Activated T-helper 1 cell treated with Interleukin-2 at 50 U/mL for 16 hours (primary cell): ENCODE data around the gene RALBP1.
"Not testable (repeated sequence)": the region's sequence is repeated elsewhere in the genome, so short reads cannot be mapped to it uniquely, and the experiment has no call there.

Source experiments
- DNase-seq: peaks from one replicate; pipeline ENCODE4 v3.0.0-alpha.2; 2020; ENCODE audit warnings: low read depth

RALBP1 gene

DNA sequence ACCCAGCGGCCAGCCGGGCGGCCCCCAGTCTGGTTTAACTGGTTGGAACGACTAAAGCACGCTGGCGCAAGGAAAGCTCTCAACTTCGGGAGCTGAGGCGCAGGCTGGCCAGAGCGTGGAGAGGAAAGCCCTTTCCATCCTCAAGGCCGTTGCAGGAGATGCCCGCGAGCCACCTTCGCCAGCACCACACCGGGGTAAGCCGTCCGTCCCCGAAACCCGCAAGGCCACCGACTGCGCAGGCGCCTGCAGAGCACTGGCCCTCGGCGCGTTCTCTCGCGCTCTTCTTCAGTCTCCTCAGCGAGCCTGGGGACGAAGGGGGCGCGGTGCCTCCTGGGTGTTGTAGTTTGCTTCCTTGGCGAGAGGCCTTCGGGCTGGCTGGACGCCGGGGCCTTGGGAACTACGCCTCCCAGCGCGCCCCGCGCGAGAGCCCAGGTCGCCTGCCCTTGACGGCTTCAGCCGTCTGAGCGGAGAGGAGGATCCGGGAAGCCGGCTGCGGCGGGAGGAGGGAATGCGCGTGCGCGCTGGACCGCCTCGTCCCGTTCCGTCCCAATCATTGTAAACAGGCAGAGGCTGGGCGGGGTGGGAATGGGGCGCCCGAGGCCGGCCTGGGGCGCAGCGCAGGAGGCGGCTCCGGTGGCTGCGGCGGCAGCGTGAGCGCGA, at the start of gene RALBP1:
Gene RALBP1, plus strand, starts transcription at position 531 of the 660 bp plus-strand sequence. CDS start 37,533 bp downstream, outside the sequence.
- DNase-seq = peak; percentile 95

DNA sequence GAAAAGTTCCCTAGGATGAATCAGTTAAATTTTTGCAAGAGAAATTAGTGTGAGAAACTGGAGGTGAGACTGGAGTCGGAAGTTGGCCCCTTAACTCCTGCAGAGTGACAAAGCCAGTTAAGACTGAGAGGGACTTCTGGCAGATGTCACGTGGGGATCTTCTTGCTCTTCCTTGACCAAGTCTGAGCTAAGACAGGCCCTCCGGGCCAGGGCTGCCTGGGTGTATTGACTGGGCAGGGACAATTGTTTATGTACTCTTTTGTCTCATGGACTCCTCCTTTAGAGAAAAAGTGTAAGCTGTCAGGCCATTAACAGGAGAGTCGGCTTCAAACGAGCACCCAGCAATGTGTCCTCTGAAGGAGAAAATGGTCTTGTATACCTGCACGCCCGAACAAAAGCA, 48.6 kb upstream of the RALBP1 start:
- no peak for DNase-seq

DNA sequence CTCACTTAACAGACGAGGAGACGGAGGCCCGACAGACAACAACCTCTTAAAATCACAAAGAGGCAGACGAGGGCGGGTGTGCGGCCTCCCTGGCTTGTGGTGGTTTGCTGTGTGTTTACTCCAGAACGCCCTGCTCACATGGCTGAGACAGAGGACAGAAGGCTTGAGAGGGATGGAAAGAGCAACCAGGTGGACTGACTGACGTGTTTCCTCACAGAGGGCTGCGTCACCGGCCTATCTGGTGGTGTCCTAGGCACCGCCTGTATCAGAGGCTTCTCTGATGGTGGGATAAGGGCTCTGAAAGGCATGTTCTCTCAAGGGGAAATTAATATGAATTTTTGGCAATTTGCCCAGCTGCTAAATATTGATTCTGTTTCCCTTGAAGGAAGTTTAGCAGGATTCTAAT, 47.0 kb upstream of the RALBP1 start:
- no peak for DNase-seq

DNA sequence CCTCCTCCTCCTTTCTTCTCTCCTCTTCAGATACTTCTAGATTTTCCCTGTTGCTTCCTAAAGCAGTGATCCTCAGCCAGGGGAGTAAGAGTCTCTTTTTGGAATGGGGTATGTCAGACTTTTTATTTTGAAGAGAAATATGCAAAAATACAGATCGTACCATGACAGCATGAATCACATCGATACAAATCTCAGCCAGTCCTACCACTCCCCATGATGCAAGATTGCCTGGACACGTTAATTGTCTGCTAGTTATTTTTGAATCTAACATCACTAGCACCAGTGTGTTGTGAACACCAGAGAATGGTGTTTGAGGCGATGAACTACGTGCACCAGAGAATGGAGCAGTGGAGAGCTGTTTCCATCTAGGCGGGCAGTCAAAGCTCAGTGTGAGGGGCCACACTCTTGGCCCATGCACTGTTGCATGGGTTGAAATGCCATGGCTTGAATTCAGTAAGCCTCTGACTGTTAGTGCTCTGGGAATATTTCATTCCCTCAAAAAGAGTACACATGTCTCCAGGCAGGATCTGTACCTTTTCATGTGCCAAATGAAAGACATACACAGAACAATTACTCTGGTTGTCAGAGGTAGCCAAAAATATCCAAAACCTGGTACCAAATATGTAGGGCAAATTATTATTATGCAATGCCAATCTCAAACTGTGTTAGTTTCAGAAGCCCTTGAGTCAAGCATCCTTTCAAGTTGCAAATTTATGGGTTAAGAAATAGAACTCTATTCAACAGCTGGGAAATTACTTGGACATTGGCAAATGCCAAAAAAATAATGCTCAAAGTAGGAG, 46.3 kb upstream of the RALBP1 start:
- DNase-seq = no peak

DNA sequence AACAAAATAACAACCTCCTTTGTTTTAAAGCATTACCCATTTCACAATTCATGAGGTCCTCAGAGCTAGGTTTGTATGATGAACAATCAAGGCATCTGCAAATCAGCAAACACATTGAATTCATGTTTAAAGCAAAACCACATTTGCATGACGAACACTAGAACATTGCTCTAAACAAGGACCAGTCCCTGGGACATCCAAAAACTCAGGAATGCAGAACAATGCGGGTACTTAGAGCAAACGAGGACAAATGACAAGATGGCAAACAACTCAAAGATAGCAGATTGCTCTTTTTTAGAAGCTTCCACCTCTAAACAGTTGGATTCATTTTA, 45.7 kb upstream of the RALBP1 start:
- no peak for DNase-seq

DNA sequence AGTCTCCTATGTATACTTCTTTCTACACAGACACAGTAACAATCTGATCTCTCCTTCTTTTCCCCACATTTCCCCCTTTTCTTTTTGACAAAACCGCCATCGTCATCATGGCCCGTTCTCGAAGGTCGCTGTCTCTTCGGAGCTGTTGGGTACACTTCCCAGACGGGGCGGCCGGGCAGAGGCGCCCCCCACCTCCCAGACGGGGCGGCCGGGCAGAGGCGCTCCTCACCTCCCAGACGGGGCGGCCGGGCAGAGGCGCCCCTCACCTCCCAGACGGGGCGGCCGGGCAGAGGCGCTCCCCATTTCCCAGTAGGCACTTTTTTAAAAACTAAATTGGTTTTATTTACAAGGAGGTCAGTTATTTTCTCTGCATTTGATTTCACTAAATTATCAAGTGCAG, 45.0 kb upstream of the RALBP1 start:
- DNase-seq = not testable (repeated sequence)

DNA sequence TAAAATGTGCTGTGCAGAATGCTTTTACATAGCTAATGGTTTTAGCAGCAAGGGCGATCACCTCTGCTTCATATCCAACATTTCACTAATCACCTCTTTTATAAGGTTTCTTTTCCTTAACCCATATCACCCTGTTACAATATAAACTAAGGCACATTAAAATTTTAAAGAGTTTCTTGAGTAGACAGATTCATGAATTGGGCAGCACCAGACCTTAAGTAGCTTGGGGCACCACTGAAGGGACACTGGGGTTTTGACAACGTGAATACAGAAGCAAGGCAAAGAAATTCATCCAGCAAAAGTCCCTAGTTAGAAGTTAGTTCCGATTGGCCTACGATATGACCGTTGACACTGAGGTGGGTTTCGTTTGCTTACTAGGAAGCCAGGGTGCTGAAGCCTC, 44.0 kb upstream of the RALBP1 start:
- no peak for DNase-seq

DNA sequence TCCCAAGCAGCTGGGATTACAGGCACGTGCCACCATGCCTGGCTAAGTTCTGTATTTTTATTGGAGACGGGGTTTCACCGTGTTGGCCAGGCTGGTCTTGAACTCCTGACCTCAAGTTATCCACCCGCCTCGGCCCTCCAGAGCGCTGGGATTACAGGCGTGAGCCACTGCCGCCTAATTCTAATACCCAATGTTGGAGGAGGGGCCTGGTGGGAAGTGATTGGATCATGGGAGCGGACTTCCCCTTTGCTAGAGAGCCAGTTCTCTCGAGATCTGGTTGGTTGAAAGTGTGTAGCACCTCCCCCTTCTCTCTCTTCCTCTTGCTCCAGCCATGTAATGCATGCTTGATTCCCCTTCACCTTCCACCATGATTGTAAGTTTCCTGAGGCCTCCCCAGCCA, 42.2 kb upstream of the RALBP1 start:
- not testable (repeated sequence) for DNase-seq

DNA sequence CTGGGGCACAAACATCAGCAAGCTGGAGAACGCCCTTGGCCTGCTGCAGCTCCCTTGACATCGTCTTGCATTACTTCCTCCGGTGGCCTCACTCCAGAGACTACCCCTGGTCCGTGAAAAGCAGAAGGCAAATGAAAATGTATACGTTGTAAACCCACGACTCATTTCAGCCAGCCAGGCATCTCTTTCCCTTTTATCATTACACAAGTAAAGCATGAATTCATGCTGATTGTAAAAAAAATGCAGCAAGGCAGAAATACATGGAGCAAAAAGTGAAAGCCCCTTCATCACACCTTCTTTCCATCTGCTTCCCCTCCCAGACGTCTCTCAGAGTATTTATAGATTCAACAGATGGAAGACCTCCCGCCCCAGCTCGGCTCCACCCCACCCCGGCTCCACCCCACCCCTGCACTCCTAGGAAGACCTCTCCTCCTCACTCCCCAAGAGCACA, 41.6 kb upstream of the RALBP1 start:
- no peak for DNase-seq

DNA sequence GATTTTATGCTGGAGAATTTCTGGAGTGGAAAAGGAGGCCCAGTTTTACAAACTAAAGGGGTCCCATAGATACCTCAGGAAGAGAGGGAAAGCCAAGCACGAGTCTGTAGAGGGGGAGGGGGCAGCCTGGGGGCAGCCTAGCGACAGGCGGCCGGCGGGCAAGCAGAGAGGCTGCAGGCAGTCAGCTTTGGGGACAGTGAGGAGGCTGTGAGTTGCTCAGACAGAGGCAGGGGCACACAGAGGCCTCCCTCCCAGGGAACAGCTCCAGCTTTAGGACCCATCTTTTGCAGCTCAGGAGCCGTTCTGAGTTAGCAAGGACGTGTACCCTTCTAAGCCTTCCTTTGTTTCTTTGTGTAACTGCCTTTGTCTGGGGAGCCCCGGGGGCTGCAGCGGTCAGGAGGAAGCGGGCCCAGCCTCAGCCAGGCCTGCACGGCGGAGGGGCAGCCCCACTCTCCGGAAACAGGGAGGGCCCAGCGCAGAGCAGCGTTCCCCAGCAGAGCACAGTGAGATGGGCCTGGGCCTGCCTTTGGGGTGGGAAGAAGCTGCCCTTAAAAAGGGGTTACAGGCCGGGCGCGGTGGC, 41.1 kb upstream of the RALBP1 start:
- DNase-seq = no peak

DNA sequence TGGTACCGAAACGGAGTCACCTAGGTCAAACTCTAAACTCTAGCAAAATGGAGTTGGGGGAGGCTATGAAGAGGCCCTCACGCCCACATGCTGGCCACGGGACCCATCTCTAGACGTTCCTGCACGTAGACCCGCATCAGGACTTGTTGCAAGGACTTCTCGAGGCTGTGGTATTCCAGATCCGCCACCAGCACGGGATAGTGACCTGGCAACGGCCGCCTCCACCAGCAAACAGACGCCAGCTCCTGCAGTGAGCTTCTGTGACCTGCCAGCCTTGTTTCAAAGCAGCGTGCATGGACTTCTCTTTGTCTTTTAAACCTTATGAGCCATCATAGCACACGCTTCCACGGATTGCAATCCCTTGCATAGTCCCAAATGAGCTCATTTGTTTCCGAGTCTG, 40.3 kb upstream of the RALBP1 start:
- no peak for DNase-seq

DNA sequence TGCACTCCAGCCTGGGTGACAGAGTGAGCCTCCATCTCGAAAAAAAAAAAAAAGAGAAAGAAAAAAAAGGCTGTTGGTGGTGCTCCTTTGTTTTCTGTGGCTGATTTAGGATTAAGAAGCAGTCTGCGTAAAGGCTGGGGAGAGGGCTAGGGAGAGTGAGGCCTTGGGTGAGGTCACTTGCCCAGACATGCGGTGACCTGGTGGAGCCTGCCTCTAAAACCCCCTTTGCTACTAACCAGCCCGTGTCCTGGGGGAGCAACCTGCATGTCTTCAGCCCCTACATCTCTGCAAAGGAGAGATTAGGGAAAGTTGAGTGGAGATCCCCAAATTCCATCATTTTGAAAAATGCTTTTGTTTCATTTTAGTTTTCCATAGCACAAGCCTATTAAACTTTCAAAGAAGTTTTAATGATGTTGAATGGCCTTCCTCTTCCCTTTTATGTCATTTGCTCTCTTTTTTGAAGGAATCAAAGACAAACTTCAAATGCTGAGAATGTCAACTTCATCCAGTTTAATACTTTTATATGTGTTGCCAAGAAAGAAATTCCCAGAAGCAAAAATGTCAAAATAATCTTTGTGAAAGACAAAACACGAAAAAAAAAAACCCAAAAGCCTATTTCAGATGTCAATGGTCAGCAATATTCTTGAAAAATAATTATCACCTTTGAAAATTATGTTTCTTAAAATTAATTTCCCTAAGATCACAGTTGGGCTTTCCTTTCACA, 38.9 kb upstream of the RALBP1 start:
- no peak for DNase-seq

DNA sequence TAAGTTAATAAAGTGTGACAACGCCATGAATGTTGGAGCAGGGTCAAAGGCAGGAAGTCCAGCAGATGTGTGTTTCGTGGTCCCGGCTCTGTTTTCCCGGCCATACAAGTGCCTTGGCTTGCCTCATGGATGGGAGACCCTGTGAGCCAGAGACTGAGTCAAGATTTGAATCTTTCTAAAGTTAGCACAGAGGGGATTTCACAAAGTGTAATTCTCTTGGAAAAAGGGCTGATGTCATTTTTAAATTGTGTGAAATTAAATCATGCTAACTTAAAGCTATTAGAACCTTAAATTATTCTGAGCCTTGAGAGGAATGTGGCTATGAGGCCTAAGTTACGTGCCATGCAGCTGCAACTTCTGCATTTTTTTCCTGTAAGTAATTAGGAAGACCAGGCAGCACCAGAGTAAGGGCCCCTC, 38.3 kb upstream of the RALBP1 start:
- no peak for DNase-seq

DNA sequence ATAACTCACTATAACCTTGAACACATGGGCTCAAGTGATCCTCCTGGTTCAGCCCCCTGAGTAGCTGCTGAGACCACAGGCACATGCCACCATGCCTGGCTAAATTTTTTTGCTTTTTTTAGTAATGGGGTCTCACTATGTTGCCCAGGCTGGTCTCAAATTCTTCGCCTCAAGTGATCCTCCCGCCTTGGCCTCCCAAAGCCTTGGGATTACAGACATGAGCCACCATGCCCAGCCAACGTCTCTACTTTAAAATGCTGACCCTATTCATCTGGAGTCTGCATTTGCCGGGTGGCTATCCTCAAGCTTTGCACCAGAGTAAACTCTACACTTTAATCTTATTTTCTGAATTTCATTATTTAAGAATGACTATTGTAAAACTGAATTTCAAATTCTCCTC, 37.6 kb upstream of the RALBP1 start:
- no peak for DNase-seq

DNA sequence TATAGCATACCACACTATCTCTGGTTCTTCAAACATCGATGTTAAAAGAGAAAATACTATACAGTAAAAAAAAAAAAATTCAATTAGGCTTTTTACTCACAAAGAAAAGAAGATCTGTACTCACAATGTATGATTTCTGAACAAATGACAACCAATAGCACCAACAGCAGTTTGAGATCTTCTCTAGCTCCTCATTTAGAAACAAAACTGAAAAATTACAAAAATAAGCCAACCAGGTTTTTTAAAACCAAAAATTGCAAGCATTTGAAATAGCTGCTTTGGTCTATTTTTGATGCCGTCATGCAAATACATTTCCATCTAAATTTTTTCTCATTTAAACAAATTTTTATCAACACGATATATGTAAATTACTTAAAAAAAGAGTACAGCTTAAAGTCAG, 34.3 kb upstream of the RALBP1 start:
- DNase-seq = no peak

DNA sequence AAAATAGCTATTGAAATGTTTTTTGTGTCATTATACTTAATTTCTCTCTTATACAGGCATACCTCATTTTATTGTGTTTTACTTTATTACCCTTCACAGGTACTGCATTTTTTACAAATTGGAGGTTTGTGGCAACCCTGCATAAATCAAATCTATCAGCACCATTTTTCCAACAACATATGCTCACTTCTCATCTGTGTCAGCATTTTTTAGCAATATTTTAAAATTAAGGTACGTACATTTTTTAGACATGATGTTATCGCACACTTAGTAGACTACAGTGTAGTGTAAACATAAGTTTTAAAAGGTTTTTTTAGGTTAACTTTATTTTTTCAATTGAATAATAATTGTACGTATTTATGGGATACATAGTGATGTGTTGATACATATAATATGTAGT, 30.8 kb upstream of the RALBP1 start:
- no peak for DNase-seq

DNA sequence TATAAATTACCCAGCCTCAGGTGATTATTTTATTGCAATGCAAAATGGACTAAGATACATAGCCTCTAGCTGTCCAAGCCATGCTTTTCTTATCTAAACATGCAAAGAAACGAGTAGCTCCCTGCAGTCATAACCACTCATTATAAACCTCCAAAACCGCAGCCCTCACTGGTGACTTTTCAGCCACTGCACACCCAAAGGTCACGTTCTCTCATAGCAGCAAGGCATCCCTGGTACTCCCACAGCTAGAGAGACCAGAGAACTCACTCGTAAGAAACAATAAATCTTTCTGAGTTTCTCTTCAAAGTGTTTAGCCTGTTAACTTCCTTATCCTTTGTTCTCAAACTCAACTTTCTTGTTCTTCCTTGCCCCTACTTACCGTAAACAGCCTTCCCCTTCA, 28.5 kb upstream of the RALBP1 start:
- no peak for DNase-seq

DNA sequence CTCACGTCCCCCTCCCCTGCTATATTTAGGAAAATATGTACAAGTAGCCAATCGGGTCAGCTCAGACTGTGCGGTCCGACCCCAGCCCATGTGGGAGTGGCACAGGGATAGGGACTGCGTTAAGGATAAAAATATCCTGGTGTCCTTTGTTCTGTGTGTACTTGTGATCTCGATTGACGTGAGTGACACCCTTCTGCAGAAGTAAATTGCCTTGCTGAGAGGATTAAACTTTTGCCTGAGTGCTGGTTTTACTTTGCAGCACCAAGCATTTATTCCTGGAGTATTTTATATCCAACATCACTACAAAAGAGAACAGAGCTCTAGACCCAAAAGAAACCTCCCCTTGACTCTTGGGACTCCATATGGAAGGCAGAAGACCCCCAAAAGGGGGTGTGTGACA, 28.0 kb upstream of the RALBP1 start:
- no peak for DNase-seq

DNA sequence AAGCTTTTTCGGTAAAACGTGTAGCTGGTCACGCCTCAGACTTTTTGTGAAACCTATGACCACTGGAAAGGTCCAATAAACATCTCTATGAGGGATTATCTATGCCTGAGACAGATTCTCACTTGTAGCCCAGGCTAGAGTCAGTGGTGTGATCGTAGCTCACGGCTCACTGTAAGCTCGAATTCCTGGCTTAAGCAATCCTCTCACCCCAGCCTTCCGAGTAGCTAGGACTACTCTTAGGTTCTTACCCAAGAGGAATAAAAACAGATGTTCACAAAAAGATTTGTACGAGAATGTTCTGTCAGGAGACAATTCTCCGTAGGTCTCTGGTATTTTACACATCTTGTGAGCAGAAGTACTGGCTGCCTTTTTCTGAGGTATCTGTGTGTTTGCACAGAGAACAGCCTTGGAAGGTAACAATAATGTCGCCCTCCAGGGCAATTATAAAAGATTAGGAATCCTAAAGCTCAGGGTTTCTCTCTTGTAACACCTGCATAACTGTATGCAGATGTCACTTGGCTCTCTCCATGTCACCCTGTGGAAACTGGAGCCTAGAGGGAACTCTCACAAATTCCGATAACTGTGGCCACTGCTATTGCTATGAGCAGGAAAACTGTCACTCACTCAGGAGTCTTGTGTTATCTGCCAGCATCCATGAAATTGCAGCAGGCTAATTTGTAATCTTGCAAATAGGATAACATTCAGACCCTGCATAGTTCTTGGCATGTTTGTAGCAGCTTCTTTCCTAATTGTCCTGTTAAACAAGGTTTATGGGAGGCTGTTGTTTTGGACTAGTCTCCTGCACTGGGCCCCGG, 25.5 kb upstream of the RALBP1 start:
- no peak for DNase-seq

DNA sequence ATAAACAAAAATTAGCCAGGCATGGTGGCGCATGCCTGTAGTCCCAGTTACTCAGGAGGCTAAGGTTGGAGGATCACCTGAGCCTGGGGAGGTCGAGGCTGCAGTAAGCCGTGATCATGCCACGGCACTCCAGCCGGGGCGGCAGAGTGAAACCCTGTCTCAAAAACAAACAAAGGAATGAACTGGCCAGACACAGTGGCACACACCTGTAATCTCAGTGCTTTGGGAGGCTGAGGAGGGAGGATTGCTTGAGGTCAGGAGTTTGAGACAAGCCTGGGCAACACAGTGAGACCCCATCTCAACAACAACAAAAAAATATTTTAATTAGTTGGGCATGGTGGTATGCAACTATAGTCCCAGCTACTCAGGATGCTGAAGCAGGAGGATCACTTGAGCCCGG, 24.4 kb upstream of the RALBP1 start:
- DNase-seq = not testable (repeated sequence)

DNA sequence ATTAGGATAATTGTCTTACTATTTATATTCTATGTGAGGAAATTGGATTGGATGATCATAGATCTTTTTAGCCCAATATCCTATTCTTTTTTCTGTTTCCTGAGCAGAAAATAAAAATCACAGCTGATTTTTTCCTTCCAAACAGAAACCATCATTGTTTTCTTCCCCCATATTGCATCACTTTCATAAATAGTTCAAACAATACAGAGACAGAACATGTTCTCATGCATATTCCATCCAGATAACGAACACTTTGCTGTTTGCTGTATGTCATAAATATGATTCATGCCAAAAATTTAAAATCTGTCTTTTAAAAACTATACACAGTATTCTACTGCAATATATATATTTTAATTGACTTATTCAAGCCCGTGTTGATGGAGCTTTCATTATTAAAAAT, 22.0 kb upstream of the RALBP1 start:
- no peak for DNase-seq
